Stimulated activated CD4-positive, alpha-beta T cell treated with anti-CD3 and anti-CD28 coated beads, Interleukin-2, amount 100 ng/mL, for 24 hours (primary cell): Measurements from ENCODE around the gene MIOS.
"Not testable (repeated sequence)": the region's sequence is repeated elsewhere in the genome, so short reads cannot be mapped to it uniquely, and the experiment has no call there.

ENCODE experiments used
- DNase-seq, 2 donors: peaks; one replicate each; pipeline ENCODE4 v3.0.0-alpha.2; 2020

The MIOS gene

GRCh38 chr7:7651479-7651878 is 84.8 kb downstream of the MIOS start:
- no peak for DNase-seq

GRCh38 chr7:7652798-7653540 is 86.3 kb downstream of the MIOS start:
- no peak for DNase-seq

- DNase-seq: peak in 1 of 2 donors; percentile 18
These were observed 87.0 kb downstream of the MIOS start for GRCh38 chr7:7653593-7654187.

GRCh38 chr7:7654964-7655715 is 88.5 kb downstream of the MIOS start:
- no peak for DNase-seq

GRCh38 chr7:7656459-7656858 is 89.8 kb downstream of the MIOS start:
- DNase-seq: not testable (repeated sequence)
